Measurements from ENCODE around the gene TRABD. TPM values are rescaled to one million over a fixed set of nuclear protein-coding genes. Genes with fewer than 3 reads are reported as not detected.

TRABD gene
- polyA plus RNA-seq, 1 donor (not counting 4 experiments of a cell fraction or from before 2014, with no cell fraction given), result 22.7 TPM

DNA sequence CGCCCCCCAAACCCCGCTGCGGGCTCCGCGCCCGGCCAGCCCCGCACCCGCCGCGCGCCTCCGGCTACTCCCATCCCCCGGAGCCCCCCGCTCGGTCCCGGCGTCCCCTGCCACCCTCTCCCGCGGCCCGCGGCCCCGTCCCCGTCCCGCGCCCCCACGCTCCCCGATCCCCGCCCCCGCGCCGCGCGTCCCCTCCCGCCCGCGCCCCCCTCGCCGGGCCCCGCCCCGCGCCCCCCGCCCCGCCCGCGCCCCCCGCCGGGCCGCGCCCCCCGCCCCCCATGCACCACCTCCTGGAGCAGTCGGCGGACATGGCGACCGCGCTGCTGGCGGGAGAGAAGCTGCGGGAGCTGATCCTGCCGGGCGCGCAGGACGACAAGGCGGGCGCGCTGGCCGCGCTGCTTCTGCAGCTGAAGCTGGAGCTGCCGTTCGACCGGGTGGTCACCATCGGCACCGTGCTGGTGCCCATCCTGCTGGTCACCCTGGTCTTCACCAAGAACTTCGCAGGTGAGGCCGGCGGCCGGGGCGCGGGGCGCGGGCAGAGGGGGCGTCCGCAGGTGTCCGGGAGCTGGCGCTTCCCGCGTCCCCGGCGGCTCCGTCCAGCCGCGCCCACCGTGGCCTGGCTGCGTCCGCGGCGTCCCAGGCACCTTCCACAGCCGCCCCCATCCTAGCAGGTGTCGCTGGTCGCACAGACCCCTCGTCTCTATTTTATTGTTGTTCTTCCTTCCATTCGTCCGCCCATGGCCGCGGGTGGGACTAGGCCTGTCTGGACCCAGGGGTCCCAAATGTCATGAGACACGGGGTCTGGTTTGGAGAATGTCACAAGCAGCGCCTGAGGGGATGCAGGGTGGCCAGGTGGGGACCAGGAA lies 15.0 kb upstream of the TRABD start, which contains the start of gene PANX2:
Gene PANX2, plus strand, starts transcription at position 279 of the 866 bp plus-strand sequence. Its CDS starts 0 bp downstream, at position 279.
- no peaks in the 10 kb centered on the region for H3K36me3 ChIP-seq (ENCODE audit: control insufficient read depth in 2 of 2, extremely low read depth in 1 of 2, insufficient read depth in 2 of 2, low read length in 2 of 2)
- H3K79me2 ChIP-seq (ENCODE audit: control insufficient read depth, insufficient read depth, low read length), result no peaks in the 10 kb centered on the region
- peaks cover 13% of the 10 kb centered on the region for H3K27me3 ChIP-seq (ENCODE audit: control insufficient read depth, extremely low read depth, insufficient read depth, low read length)
- H4K20me1 ChIP-seq (ENCODE audit: control insufficient read depth, extremely low read depth, insufficient read depth, low read length), result no peaks in the 10 kb centered on the region
- DNase-seq (ENCODE audit: low read depth, low spot score), result no peak
- no peaks in the 10 kb centered on the region for H3K9me1 ChIP-seq (ENCODE audit: control insufficient read depth, extremely low read depth, insufficient read depth, low read length)
- no peak within 1 kb of the TSS for H3K27ac ChIP-seq (ENCODE audit: control insufficient read depth, insufficient read depth, low read length)
- H3K4me1 ChIP-seq (ENCODE audit: control insufficient read depth, extremely low read depth, insufficient read depth, low read length), result no peaks in the 10 kb centered on the region
- FAIRE-seq, result no peak
- H3K4me3 ChIP-seq (ENCODE audit: control insufficient read depth in 2 of 3, extremely low read depth in 1 of 3, insufficient read depth in 2 of 3, low read depth in 1 of 3, low read length in 3 of 3), result peak within 1 kb of the TSS in 2 of 3 experiments; percentile 30 to 38
- dilution Hi-C loops (cut with MboI; ENCODE audit: extremely low pct_ligation_motif_present, low sequenced_read_pairs), result no loop called here
- peak within 1 kb of the TSS; percentile 41 for H3K4me2 ChIP-seq (ENCODE audit: control insufficient read depth, extremely low read depth, insufficient read depth, low read depth, low read length)
- H3K9me3 ChIP-seq (ENCODE audit: control insufficient read depth, low read depth, low read length), result no peaks in the 10 kb centered on the region
- TF ChIP-seq, protein P1, sequence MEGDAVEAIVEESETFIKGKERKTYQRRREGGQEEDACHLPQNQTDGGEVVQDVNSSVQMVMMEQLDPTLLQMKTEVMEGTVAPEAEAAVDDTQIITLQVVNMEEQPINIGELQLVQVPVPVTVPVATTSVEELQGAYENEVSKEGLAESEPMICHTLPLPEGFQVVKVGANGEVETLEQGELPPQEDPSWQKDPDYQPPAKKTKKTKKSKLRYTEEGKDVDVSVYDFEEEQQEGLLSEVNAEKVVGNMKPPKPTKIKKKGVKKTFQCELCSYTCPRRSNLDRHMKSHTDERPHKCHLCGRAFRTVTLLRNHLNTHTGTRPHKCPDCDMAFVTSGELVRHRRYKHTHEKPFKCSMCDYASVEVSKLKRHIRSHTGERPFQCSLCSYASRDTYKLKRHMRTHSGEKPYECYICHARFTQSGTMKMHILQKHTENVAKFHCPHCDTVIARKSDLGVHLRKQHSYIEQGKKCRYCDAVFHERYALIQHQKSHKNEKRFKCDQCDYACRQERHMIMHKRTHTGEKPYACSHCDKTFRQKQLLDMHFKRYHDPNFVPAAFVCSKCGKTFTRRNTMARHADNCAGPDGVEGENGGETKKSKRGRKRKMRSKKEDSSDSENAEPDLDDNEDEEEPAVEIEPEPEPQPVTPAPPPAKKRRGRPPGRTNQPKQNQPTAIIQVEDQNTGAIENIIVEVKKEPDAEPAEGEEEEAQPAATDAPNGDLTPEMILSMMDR (optimal IDR thresholded peaks at IDR 0.05 in 1 of 3, IDR thresholded peaks at IDR 0.05 in 1 of 3, conservative IDR thresholded peaks at IDR 0.05 in 1 of 3; ENCODE audit: extremely low read depth in 1 of 3, insufficient read depth in 2 of 3, low read length in 3 of 3), result no peak
- peak; percentile 53 for TF ChIP-seq EZH2 (IDR thresholded peaks at IDR 0.05; ENCODE audit: low read length)
- H3K9ac ChIP-seq (ENCODE audit: control insufficient read depth, extremely low read depth, insufficient read depth, low read length), result no peak within 1 kb of the TSS
- H2AFZ ChIP-seq (ENCODE audit: control insufficient read depth, low read length), result no peak within 1 kb of the TSS

DNA sequence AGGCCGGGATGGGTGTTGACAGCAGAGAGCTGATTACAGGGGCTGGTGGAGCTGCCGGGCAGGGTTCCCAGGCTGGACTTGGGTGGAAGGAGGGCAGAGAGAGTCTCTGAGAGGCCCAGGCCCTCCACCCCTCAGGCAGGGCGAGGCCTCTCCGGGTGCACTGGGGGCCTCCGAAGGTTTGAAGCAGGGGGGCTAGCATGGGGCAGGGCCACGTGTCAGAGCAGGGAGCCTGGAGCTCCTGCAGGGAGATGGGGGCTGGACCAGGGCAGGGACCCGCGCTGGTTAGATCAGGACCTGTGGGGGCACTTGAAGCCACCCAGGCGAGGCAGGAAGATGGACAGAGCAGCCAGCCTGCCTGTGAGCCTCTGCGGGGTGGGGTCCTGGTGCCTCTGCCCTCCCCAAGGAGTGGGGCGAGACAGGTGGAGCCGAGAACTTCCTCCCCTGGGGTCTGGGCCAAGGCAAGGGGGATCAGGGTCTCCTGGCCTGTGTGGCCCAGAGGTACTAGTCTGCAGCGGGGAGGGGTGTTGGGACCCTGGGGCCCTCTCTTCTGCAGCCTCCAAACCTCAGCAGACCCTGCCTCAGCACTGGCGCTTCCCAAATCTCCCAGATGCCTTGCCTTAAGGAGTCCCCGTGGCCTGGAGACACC lies 14.3 kb upstream of the TRABD start:
- Histone ChIP-seq H3K27ac (ENCODE audit: control insufficient read depth, insufficient read depth, low read length) (no peak overlapping the region), H3K4me3 (ENCODE audit: control insufficient read depth in 2 of 3, extremely low read depth in 1 of 3, insufficient read depth in 2 of 3, low read depth in 1 of 3, low read length in 3 of 3) (no peak overlapping the region), H3K9ac (ENCODE audit: control insufficient read depth, extremely low read depth, insufficient read depth, low read length) (no peak overlapping the region), H3K4me1 (ENCODE audit: control insufficient read depth, extremely low read depth, insufficient read depth, low read length) (no peaks in the 10 kb centered on the region), H3K9me3 (ENCODE audit: control insufficient read depth, low read depth, low read length) (no peaks in the 10 kb centered on the region), H2AFZ (ENCODE audit: control insufficient read depth, low read length) (no peak overlapping the region), H3K9me1 (ENCODE audit: control insufficient read depth, extremely low read depth, insufficient read depth, low read length) (no peaks in the 10 kb centered on the region), H3K36me3 (ENCODE audit: control insufficient read depth in 2 of 2, extremely low read depth in 1 of 2, insufficient read depth in 2 of 2, low read length in 2 of 2) (no peaks in the 10 kb centered on the region), H4K20me1 (ENCODE audit: control insufficient read depth, extremely low read depth, insufficient read depth, low read length) (no peaks in the 10 kb centered on the region), H3K79me2 (ENCODE audit: control insufficient read depth, insufficient read depth, low read length) (no peaks in the 10 kb centered on the region), H3K27me3 (ENCODE audit: control insufficient read depth, extremely low read depth, insufficient read depth, low read length) (peaks cover 13% of the 10 kb centered on the region), H3K4me2 (ENCODE audit: control insufficient read depth, extremely low read depth, insufficient read depth, low read depth, low read length) (no peak overlapping the region)
- DNase-seq (ENCODE audit: low read depth, low spot score) (no peak), FAIRE-seq (no peak)
- TF ChIP-seq, protein P1 (optimal IDR thresholded peaks at IDR 0.05 in 1 of 3, IDR thresholded peaks at IDR 0.05 in 1 of 3, conservative IDR thresholded peaks at IDR 0.05 in 1 of 3; ENCODE audit: extremely low read depth in 1 of 3, insufficient read depth in 2 of 3, low read length in 3 of 3), result no peak
- no peak for TF ChIP-seq EZH2 (IDR thresholded peaks at IDR 0.05; ENCODE audit: low read length)
- dilution Hi-C loops (cut with MboI; ENCODE audit: extremely low pct_ligation_motif_present, low sequenced_read_pairs), result no loop called here

Data from keratinocyte (primary cell).